ENCODE results near the gene ZFAND2A. TPM values are rescaled to one million over a fixed set of nuclear protein-coding genes. Genes with fewer than 3 reads are reported as not detected.
"Not testable (repeated sequence)": the region's sequence is repeated elsewhere in the genome, so short reads cannot be mapped to it uniquely, and the experiment has no call there.

ZFAND2A gene
- total RNA-seq, 2 donors from 2014 or later = 27.1 to 27.7 TPM

DNA sequence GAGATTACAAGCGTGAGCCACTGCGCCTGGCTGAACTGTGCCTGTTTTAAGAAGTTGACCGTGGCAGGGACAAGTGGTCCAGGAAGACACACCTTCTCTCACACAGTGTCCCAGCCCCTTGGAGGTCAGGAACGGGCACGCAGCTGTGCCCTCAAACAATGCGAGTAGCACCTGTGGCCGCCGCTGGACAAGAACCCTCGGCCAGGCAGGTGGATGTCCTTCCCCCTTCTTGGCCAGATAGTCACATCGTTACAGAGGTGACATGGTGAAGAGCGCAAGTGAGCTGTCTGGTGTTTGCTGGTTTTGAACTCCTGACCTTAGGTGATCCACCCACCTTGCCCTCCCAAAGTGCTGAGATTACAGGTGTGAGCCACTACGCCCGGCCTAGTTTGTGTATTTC lies 8.8 kb downstream of the ZFAND2A start:
- Mint-ChIP-seq H3K36me3 (ENCODE audit: low read depth) (peaks cover 63% of the 10 kb centered on the region), H3K27me3 (no peaks in the 10 kb centered on the region), H3K9me3 (no peaks in the 10 kb centered on the region), H3K4me3 (no peak overlapping the region), H3K4me1 (no peaks in the 10 kb centered on the region), H3K27ac (no peak overlapping the region)
- ATAC-seq (replicated peaks) = no peak

DNA sequence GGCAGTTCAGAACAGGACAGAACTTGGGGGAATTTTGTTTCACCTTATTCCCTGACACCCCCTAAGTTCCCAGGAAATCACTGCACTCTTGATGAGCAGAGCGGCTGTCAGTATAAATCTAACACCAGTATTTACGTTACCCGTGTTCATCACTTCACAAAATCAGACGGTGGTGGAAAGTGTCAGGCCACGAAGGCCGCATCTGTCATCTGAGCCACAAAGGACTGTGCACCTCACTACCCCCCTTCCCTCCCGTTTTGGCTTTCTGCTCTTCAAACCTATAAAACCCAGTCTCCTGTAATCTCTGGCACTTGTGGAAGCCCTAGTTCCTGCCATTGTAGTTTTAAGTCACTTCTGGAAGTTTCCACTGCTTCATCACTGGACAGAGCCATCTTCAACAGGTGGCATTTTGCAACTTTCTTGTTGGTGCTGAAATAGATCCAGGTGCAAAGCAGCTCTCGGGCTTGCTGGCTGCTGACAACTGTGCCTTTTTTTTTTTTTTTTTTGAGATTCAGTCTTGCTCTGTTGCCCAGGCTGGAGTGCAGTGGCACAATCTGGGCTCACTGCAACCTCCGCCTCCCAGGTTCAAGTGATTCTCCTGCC lies 9.5 kb downstream of the ZFAND2A start:
- ATAC-seq (replicated peaks) = no peak
- no peaks in the 10 kb centered on the region for H3K27me3 Mint-ChIP-seq
- H3K36me3 Mint-ChIP-seq (ENCODE audit: low read depth) = peaks cover 59% of the 10 kb centered on the region
- H3K4me3 Mint-ChIP-seq = no peak overlapping the region
- H3K27ac Mint-ChIP-seq = no peak overlapping the region
- no peaks in the 10 kb centered on the region for H3K4me1 Mint-ChIP-seq
- no peaks in the 10 kb centered on the region for H3K9me3 Mint-ChIP-seq

DNA sequence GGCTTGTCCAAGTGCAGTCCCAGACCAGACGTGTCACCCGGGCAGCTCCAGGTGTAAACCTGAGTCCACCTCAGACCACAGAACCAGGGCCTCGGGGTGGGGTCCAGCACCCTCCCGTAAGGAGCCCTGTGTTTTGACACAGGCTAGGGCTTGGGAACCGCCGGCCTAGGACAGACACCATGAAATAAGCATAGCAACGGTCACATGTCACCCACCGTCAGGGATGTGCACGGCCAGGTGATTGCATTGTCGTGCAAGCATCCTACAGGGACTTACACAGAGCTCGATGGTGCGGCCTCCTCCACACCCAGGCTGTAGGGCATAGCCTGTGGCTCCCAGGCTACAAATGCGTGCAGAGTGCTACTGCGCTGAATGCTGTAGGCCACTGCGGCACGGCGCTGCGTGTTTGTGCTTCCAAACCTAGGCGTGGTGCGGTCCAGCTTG lies 10.6 kb downstream of the ZFAND2A start:
- no peak overlapping the region for H3K4me3 Mint-ChIP-seq
- H3K27ac Mint-ChIP-seq = no peak overlapping the region
- ATAC-seq (replicated peaks) = no peak
- no peaks in the 10 kb centered on the region for H3K4me1 Mint-ChIP-seq
- peaks cover 47% of the 10 kb centered on the region for H3K36me3 Mint-ChIP-seq (ENCODE audit: low read depth)
- H3K27me3 Mint-ChIP-seq = no peaks in the 10 kb centered on the region
- no peaks in the 10 kb centered on the region for H3K9me3 Mint-ChIP-seq

DNA sequence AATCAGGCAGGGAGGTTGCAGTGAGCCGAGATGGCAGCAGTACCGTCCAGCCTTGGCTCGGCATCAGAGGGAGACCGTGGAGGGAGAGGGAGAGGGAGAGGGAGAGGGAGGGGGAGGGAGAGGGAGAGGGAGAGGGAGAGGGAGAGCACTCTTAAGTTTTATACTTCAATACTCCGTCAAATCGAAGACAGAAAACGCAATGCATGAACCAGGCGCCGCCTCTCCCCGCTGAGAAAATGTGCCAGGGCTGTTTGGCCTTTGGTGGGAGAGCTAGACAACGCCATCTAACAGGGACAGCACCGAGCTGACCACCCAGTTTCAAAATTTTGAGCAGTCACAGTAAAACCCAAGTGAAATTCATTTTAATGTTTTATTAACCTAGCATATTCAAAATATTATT lies 12.1 kb downstream of the ZFAND2A start:
- not testable (repeated sequence) for H3K27me3 Mint-ChIP-seq; H3K9me3 Mint-ChIP-seq; H3K27ac Mint-ChIP-seq; ATAC-seq (replicated peaks); H3K4me1 Mint-ChIP-seq; H3K4me3 Mint-ChIP-seq
- peaks cover 32% of the 10 kb centered on the region for H3K36me3 Mint-ChIP-seq (ENCODE audit: low read depth)

DNA sequence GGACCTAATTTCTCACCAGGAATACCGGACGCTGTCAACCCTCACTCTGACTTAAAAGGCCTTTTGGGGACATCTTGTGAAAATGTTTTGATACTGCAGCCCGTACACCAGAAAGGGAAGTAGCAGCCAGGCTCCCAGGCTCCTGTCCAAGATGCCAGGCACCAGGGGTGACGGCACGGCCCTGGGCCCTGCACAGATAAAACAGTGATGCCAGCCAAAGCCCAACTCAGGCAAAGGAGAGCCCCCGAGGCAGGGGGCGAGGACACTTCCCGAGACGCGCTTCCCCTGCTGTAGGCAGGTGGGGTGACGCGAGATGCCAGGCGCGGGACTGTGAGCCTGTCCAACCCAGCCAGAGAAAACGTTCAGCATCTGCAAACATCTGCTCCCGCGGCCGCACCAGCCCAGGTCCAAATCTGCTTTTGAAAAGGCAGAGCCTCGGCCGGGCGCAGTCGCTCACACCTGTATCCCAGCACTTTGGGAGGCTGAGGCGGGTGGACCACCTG lies 15.7 kb downstream of the ZFAND2A start:
- Mint-ChIP-seq H3K9me3 (no peaks in the 10 kb centered on the region), H3K27me3 (no peaks in the 10 kb centered on the region), H3K36me3 (ENCODE audit: low read depth) (no peaks in the 10 kb centered on the region), H3K27ac (no peak overlapping the region), H3K4me1 (no peaks in the 10 kb centered on the region), H3K4me3 (no peak overlapping the region)
- no peak for ATAC-seq (replicated peaks)

DNA sequence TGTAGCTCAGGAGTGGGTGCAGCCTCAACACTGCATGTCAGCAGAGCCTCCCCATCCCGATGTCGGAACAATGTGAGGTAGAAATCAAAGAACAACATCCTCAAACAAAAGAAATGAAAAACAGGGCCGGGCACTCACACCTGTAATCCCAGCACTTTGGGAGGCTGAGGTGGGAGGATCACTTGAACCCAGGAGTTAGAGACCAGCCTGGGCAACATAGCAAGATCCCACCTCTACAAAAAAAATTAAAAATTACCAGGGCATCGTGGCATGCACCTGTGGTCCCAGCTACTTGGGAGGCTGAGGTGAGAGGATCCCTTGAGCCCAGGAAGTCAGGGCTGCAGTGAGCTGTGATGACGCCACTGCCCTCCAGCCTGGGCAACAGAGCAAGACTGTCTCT lies 17.0 kb downstream of the ZFAND2A start:
- H3K4me3 Mint-ChIP-seq; ATAC-seq (replicated peaks); H3K27me3 Mint-ChIP-seq; H3K4me1 Mint-ChIP-seq; H3K27ac Mint-ChIP-seq; H3K36me3 Mint-ChIP-seq (ENCODE audit: low read depth); H3K9me3 Mint-ChIP-seq: not testable (repeated sequence)

DNA sequence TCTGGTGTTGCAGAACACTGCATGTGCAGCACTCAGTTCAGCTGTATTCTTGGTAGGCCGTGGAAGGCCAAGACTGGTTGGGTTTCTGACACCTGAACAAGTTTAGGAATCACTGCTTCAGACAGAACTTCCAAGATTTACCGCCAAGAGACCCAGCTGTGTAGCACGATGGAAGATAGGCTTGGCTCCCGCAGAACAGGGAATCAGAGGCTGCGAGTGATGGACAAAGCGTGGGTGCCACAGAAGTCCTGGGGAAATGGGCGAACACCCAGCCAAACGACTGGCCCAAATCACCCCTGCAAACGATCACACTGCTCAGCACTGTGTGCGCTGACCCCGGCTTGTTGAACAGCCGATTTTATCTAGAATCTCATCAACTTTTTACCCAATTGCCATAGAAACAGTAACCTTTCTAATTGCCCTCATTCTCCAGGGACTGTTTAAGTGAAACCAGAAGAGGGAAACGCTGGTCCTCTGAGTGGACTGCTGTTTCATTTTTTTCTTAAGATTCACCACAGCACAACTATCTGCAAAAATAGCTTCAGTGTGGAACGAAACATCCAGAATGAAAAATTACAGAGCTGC lies 17.9 kb downstream of the ZFAND2A start:
- Mint-ChIP-seq H3K4me1 (peaks cover 3% of the 10 kb centered on the region), H3K9me3 (no peaks in the 10 kb centered on the region), H3K27ac (no peak overlapping the region), H3K27me3 (no peaks in the 10 kb centered on the region), H3K4me3 (no peak overlapping the region), H3K36me3 (ENCODE audit: low read depth) (no peaks in the 10 kb centered on the region)
- no peak for ATAC-seq (replicated peaks)

DNA sequence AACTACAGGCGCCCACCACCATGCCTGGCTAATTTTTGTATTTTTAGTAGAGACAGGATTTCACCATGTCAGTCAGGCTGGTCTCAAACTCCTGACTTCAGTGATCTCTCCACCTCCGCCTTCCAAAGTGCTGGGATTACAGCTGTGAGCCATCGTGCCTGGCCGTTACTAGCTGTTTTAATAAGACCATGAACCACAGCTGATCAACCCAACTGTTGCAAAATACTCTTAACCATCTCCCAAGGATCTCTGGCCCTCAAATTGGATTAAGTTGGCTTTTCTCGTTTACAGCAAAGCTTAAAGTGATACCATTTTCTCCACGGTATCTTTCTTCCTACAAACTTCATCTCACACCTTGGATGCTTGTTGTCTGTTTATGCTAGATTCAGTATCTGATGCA lies 18.3 kb downstream of the ZFAND2A start:
- H3K9me3 Mint-ChIP-seq = no peaks in the 10 kb centered on the region
- H3K4me1 Mint-ChIP-seq = peaks cover 8% of the 10 kb centered on the region
- no peak overlapping the region for H3K27ac Mint-ChIP-seq
- H3K36me3 Mint-ChIP-seq (ENCODE audit: low read depth) = no peaks in the 10 kb centered on the region
- no peak overlapping the region for H3K4me3 Mint-ChIP-seq
- no peaks in the 10 kb centered on the region for H3K27me3 Mint-ChIP-seq
- ATAC-seq (replicated peaks) = no peak

DNA sequence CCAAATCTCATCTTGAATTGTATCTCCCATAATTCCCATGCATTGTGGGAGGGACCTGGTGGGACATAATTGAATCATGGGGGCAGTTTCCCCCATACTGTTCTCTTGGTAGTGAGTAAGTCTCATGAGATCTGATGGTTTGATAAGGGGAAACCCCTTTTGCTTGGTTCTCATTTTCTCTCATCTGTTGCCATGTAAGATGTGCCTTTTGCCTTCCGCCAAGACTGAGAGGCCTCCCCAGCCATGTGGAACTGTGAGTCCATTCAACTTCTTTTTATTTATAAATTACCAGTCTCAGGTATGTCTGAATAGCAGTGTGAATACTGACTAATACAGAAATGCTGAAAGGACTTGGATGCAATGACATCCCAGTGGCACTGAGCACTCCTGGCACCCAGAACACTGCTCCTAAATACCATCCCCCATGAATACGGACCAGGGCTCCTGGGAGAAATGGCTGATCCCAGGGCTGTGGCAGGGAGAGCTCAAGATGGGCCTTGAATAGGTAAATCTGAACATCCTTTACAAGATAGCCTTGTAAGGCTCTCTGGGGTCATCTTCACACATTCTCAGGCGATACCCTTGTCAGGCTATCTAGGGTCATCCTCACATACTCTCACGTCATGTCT lies 19.4 kb downstream of the ZFAND2A start:
- H3K4me1 Mint-ChIP-seq = peaks cover 10% of the 10 kb centered on the region
- no peaks in the 10 kb centered on the region for H3K27me3 Mint-ChIP-seq
- H3K4me3 Mint-ChIP-seq = no peak overlapping the region
- H3K27ac Mint-ChIP-seq = no peak overlapping the region
- no peaks in the 10 kb centered on the region for H3K36me3 Mint-ChIP-seq (ENCODE audit: low read depth)
- H3K9me3 Mint-ChIP-seq = no peaks in the 10 kb centered on the region
- ATAC-seq (replicated peaks) = no peak

DNA sequence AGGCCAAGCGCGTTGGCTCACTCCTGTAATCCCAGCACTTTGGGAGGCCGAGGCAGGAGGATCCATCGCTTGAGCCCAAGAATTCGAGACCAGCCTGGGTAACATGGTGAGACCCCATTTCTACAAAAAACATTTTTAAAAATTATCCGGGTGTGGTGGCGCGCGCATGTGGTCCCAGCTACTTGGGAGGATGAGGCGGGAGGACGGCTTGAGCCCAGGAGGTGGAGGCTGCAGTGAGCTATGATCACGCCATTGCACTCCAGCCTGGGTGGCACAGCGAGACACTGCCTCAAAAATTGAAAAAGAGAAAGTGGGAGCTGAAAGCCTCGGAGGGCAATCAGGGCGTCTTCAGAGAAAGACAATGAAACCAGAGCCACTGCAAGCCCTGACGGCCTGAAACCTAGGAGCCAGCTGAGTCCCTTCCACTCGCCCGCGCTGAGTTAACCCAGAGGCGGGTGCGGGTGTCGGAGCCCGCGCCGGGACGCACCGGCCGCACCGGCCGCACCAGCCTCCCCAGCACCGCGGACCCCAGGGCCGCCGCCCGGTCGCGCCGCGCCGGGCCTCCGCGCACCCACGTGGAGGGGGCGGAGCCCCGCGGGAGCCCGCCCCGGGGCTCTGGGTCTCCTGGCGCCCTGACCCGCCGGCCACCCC lies 22.4 kb downstream of the ZFAND2A start:
- H3K36me3 Mint-ChIP-seq (ENCODE audit: low read depth) = no peaks in the 10 kb centered on the region
- peak overlapping the region; percentile 82 for H3K4me3 Mint-ChIP-seq
- H3K27ac Mint-ChIP-seq = peak overlapping the region; percentile 92
- H3K4me1 Mint-ChIP-seq = peaks cover 10% of the 10 kb centered on the region
- peak; percentile 82 for ATAC-seq (replicated peaks)
- no peaks in the 10 kb centered on the region for H3K9me3 Mint-ChIP-seq
- no peaks in the 10 kb centered on the region for H3K27me3 Mint-ChIP-seq

DNA sequence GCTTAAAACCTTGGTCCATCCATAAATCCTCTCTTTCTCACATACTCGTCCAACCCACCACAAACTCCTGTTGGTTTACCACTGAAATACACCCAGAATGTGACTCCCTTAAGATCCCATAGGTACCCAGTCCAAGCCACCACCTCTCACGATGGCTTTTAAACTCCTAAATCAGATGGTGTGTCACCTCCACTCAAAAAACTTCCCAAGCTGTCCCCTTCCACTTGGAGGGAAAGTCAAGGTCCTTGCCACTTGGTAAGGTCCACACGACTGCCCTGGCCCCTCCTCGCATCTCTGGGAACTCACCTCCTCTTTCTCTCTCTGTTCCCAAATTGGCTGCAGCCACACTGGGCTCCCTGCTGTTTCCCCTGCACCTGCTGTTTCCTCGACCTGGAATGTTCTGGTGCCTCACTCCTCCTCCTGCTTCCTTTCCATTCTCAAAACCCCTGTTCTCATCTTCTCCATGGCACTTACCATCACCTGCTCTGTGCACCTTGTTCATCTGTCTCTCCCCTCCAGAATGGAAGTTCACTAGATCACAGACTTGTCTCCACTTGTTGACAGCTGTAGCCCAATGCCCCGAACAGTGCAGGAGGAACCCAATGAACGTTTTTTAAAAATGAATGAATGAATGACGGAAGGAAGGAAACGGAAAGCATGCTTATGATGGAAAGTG lies 23.0 kb downstream of the ZFAND2A start:
- Mint-ChIP-seq H3K27me3 (no peaks in the 10 kb centered on the region), H3K4me3 (peak overlapping the region; percentile 82), H3K36me3 (ENCODE audit: low read depth) (no peaks in the 10 kb centered on the region), H3K4me1 (peaks cover 10% of the 10 kb centered on the region), H3K27ac (peak overlapping the region; percentile 62), H3K9me3 (no peaks in the 10 kb centered on the region)
- no peak for ATAC-seq (replicated peaks)

DNA sequence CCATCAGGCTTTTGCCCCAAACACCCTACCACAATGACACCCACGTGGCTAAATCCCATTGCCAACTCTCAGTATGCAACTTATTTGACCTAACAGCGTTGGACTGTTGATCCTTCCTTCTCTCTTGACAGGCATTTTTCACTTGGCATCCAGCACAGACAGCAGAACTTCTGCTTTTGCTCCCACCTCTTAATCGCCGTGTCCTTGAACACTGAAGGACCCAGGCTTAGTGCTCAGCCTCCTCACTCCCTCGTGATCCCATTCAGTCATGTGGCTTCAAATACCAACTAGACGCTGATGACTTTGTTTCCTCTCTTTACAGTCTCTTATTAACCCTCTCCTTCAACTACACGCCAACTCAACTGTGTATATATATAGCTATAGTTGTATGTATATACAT lies 25.0 kb downstream of the ZFAND2A start:
- no peak for ATAC-seq (replicated peaks)
- H3K4me1 Mint-ChIP-seq = peaks cover 10% of the 10 kb centered on the region
- no peak overlapping the region for H3K27ac Mint-ChIP-seq
- peaks cover under 1% of the 10 kb centered on the region for H3K36me3 Mint-ChIP-seq (ENCODE audit: low read depth)
- no peaks in the 10 kb centered on the region for H3K27me3 Mint-ChIP-seq
- H3K9me3 Mint-ChIP-seq = no peaks in the 10 kb centered on the region
- H3K4me3 Mint-ChIP-seq = no peak overlapping the region

DNA sequence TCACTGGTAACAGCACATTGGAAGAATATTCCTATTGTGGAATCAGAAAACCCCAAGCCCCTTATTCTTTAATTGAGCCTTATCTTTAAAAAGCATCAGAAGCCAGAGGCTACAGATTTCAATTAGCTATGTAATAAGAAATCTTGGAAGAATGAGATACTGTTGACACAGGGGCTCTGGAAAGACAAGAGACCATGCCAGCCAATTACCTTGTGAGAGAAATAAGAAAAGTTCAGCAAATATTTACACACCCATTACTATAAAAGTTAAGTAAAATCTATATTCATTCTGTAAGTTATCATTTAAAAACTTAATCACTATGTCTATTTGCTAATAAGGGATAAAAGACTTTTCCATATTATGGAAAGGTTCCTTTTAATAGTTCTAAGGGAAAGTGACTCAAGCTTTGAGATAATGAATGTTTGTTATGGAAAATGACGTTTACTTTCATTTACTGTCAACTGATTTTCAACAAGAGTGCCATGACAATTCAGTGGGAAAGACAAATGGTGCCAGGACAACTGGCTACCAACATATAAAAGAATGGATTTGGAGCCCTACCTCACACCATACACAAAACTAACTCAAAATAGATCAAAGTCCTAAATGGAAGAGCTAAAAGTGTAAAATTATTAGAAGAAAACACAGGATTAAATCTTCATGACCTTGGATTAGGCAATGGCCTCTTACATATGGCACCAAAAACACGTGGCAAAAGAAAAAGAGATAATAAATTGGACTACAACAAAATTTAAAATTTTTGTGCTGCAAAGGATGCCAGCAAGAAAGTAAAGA lies 28.3 kb downstream of the ZFAND2A start:
- H3K9me3 Mint-ChIP-seq = no peaks in the 10 kb centered on the region
- no peak overlapping the region for H3K27ac Mint-ChIP-seq
- no peak overlapping the region for H3K4me3 Mint-ChIP-seq
- H3K27me3 Mint-ChIP-seq = no peaks in the 10 kb centered on the region
- H3K36me3 Mint-ChIP-seq (ENCODE audit: low read depth) = peaks cover 13% of the 10 kb centered on the region
- H3K4me1 Mint-ChIP-seq = peaks cover 2% of the 10 kb centered on the region
- ATAC-seq (replicated peaks) = no peak
